GM19467 (cell line): ENCODE measurements around the gene FAM124B.
"Not testable (repeated sequence)": the region's sequence is repeated elsewhere in the genome, so short reads cannot be mapped to it uniquely, and the experiment has no call there.

Experiments used
- ATAC-seq: cut with Tn5 transposase; IDR thresholded peaks from one replicate; pipeline ENCODE4 v1.9.1; 2021; ENCODE audit warnings: mild to moderate bottlenecking, moderate library complexity; ENCODE audit not compliant: unreplicated experiment

FAM124B gene

DNA sequence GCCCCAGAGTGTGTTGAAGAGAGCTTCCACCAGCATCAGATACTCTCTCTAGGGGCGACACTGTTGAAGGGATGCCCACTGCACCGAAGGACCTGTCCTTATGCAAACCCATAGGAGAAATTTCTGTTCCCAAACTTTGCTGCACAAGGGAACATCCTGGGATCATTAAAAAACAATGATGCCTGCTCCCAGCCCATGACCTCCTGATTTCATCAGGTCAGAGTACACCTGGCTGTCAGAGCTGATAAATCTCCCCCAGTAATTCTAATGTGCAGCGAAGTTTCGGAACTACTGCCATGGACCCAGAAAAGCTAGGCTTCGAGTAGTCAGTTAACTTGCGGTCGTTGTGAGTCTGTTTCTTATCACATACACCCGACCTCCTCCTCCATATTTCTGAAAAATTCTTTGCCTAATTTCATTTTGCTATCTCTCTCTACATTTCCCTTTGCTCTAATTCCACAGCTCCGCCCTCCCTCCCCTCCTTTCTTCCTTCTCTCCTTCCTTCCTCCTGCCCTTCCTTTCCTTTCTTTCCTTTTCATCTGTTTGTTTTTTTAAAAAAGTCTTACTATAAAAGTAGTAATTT is 18.8 kb downstream of the FAM124B start:
- no peak for ATAC-seq

DNA sequence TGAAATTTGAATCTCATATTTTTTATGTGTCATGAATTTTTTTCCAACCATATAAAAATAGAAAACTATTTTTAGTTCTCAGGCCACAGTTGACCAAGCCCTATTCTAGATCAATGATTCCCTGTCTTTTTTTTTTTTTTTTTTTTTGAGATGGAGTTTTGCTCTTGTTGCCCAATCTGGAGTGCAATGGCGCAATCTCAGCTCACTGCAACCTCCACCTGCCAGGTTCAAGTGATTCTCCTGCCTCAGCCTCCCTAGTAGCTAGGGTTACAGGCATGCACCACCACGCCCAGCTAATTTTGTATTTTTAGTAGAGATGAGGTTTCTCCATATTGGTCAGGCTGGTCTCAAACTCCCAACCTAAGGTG is 19.6 kb downstream of the FAM124B start:
- not testable (repeated sequence) for ATAC-seq

DNA sequence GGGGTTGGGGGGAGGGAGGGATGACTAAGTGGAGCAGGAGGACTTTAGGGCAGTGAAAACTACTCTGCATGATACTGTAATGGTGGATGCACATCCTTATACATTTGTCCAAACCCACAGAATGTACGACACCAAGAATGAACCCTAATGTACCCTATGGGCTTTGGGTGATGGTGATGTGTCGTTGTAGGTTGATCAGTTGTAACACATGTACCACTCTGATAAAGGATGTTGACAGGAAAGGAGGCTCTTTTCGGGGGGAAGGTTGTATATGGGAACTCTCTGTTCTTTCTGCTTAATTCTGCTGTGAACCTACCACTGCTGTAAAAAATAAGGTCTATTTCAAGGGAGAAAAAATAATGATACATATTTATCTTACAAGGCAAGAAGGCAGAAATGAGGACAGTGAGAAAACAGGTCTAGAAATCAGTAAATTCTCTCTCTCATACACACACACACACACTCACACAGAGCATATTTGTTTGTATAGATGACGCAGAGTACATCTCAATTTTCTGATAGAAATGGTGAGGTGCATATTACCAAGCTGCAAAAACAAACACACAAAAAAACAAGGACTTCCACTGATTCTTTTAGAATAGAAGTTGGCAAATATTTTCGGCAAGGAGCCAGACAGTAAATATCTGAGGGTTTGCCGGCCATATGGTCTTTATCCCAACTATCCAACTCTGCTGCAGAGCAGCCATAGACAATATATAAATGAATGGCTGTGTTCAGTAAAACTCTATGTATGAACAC is 20.2 kb downstream of the FAM124B start:
- ATAC-seq = no peak

DNA sequence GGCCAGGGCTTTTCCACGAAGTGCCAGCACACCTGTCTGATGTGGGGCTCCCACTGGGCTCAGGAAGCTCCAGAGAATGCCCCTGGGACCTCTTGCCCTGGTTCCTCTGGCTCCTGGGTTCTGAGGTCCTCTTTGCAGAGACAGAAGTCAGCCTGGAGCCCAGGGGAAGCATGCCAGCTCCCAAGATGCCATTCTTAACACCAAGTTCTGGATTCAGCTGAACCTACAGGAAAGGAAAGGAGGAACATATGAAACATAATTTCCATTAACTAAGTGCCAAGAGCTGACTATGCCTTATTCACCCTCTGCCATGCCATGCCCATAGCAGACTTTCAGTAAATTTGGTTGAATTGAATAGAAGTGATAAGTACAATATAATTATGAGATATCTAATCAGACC is 21.9 kb downstream of the FAM124B start:
- ATAC-seq = no peak

DNA sequence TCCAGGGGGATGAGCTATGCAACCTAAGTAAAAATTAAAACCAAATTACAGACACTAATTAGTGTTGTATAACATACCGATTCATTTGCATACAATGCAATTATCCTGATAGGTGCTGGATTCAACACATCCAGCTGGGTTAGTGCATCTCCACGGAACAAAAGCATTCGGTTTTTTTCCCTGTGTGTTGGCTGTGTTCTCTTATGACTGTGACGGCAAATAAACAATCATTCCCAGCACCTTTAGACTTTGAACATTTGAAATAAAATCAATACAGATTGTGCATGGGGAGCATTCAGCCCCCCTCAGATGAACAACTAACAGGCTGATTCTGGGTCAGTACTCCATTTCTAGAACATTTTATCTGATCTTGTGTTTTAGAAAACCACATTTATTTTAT is 22.7 kb downstream of the FAM124B start:
- ATAC-seq = no peak

DNA sequence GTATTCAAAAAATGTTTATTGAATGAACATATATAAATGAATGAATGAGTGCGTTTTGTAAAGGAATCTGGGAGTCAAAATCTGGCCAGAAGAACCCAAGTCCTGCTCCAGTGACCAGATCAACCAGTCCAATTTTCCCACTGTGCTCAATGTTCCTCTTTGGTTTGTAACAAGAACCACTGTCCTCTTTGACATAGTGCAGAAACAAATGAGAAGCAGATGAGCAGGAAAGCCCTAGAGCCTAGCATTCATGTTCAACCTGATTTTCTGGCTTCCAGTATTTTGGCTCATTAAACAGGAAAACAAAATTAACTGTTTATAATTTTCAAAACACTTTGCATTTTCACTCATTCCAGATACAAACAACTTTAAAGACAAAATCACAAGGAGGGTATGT is 23.2 kb downstream of the FAM124B start:
- no peak for ATAC-seq

DNA sequence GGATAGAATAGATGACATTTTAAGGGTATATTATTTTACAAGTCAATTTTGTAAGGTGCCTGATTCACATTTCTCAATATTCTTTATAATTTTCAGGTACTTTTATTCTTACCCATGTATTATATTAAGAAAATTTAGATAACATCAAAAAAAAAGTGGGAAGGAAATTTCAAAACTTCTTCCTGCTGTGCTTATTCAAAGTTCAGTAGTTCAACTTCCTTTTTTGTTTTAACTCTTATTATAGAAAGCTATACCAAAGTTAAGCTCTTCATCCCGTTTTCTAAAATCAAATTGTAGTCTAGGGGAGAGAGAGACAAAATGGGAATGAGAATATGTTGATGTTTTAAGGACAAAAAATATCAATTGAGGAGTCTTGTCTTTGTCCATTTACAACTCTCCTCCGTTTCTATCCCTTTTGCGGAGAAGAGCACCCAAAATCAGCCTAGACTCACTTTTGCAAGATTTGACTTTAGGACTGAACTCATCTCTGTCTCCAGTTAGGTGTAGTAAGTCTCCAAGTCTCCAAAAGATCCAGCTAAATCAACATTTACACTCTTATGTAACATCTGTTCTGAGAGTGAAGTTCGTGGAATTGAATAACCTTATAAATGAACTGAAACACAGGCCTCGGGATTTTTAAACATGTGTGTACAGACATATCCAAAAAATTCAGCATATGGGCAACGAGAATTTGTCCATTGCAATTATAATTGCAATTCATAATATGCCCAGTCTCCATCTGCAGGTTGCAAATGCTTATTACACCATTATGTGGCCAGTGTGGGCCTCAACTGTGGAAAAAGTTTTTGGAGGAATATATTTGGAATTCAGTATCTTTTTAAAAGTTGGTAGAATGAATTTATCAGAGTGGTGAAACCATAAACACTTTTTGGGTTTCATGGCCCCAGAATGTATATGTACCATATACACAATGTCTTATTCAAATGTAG is 23.9 kb downstream of the FAM124B start:
- no peak for ATAC-seq

DNA sequence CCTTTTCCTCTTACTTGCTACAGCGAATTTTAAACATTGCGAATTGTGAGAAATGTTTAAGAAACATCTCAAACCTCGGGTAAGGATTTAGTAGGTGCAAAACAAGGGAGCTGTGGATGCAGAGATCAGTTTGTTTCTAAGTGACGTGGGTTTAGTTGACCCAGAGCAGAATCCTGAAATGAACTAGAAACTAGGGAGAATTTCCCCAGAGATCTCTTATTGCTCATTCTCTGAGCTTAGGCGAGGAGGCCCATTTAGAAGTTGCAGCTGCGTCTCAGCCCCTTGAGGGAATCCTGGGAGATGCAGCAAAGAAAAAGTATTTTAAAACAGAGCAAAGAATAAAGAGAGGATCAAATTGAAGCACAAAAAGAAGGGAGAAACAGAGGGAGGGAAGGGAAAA is 29.3 kb downstream of the FAM124B start:
- ATAC-seq = no peak

DNA sequence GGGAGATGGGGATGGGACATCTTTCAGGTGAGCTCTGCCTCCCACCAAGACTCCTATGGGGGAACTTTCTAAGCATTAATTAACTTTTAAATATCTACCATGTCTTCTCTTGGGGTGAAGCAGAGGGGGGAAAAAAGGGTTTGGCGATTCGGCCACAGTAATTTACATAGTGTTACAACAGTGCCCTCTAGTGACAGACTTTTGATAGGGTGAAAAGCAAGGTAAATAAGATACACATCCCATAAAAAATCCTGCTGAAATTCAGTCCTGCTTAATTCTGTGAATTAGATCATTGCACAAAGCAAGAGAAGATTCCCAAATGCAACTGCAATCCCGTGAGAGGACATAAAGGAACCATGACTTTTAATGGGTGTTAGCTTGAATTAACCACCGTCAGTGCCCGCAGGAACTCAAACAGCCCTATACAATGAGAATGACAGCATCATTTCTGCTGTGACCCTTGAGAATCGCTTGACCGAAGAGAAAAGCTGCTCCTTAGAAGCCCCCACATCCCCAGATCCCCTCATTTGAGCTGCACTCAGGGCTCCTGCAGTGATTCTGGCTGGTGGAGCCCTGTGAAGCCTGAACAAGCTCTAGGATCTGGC is 32.8 kb downstream of the FAM124B start:
- ATAC-seq = no peak

DNA sequence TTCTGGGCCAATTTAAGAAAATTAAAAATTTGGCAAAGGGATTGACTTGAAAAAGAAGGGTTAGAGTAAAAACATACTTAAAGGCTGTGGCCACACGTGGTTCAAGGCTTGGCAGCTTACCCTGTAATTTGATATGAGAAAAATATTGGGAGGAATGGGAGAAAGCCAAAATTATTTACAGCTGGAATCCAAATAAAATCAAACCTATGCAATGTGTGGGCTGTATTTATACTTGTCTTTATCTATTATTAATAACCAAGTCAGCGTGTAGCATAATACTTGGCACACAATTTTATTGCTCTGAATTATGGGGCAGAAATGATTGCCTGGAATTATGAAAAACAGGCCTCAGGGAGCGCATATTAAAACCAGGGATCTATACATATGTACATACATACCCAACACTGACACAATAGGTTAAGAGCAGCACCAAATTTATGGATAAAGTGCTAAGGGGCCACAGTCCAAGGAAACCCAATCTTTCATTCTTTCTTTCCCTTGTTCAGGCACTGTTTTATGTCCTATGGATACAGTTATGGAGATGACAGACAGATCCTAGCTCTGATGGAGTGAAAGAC is 35.6 kb downstream of the FAM124B start:
- ATAC-seq = no peak

DNA sequence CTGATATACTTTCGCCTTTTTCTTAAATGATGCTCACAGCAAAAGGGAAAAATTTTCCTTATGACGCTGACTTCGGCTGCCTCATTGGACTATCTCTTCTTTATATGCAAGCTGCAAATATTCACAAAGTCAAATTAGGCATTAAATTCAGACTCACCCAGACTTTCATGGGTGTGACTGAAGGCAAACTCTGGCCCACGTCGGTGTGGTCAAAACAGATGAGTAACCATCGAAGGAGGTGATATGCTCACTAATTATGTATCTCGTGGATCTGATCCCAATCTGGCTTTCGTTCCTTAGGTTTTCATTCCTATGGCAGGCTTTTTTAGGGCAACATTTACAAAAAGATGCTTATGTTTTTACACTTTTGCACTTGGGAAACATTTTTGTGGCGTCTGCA is 36.6 kb downstream of the FAM124B start:
- no peak for ATAC-seq

DNA sequence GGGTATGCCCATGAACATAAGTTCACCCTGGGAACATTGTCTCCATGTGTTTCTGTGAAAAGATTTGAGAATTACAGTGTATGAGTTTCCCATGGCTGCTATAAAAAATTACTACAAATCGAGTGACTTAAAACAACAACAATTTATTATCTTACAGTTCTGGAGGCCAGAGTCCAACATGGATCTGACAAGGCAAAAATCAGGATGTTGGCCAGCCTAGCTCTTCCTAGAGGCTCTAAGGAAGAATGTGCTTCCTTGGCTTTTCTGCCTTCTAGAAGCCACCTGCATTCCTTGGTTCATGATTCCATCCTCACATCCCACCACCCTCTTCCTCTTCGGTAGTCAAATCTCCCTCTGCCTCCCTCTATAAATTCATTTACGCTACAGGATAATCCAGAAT is 38.6 kb downstream of the FAM124B start:
- ATAC-seq = no peak

DNA sequence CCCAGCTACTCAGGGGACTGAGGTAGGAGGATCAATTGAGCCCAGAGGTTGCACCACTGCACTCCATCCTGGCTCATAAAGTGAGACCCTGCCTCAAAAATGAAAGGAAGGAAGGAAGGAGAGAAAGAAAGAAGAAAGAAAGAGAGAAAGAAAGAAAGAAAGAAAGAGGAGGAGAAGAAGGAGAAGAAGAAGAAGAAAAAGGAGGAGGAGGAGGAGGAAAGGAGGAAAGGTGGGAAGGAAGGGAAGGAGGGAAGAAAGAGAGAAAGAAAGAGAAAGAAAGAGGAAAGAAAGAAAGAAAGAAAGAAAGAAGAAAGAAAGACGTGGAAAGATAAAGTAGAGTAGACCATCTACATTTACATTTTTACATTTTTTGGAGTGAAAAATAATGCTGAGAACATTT is 39.8 kb downstream of the FAM124B start:
- no peak for ATAC-seq

DNA sequence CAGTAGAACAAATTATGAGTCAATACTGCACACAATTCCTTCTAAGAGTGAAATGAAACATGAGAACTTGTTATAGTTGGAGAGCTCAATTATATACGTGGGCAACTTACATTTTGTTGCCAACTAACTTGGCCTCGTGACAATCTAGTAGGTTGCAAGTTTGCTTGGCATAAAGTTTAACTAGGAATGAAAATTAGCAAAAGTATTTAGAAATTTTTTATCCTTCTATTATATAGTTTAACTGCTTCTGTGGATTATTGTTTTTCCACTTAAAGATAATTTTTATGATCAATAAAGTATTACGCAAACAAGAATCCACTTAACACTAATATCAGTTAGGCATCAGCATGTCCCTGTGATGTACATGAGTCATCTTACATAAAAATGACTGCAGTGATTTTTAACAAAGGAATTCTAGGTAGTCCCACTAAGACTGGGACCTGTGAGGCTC is 41.1 kb downstream of the FAM124B start:
- no peak for ATAC-seq

DNA sequence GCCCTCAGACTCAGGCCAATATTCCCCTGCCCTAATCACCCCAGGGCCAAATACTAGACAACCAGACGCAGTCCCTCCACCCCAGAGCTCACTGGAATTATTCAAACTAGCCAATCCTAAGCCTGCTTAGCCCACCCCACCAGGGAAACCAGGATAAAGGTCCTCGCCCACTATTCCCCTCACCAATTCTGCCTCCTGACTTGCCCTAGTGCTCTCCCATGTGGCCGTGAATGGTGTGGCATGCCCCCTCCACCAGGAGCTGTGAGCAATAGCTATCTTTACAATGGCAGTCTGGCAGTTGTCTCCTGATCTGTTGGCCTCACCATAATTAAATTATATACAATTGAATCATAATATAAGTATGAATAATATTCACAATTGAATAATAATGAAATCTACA is 42.3 kb downstream of the FAM124B start:
- no peak for ATAC-seq

DNA sequence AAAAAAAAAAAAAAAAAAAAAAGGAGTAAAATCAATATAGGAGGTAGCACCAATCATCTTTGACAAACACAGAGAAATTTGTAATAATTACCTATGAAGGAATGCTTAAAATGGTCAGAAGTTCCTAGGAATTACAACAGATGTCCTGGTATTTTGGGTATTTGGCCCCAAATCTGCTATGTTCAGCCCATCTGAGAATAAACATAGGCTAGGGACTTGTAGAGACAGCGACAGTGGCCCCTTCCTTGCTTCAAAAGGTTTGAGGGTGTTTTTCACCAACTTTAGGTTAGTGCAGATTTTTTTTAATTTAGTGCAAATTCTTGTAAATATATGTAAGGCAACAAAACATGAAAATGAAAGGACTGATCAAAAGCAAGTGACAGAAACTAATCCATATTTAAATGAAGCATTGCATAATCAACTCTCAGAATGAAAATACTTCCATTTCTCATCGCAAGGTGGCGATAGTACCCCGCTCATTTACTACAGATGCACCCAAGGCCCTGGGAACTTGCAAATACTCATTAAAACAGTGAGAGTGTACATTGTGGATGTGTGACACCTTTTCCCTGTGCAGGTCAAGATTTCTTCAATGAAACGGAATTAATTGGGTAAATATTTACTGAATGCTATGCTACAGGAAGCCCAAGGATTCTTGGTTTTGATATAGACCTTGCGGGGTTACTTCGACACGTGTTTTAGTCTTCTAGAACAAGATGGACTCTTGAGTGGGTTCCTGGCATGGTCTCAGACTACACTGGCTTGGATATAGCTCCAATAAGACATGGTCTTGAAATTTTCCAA is 44.6 kb downstream of the FAM124B start:
- ATAC-seq = peak; percentile 76

DNA sequence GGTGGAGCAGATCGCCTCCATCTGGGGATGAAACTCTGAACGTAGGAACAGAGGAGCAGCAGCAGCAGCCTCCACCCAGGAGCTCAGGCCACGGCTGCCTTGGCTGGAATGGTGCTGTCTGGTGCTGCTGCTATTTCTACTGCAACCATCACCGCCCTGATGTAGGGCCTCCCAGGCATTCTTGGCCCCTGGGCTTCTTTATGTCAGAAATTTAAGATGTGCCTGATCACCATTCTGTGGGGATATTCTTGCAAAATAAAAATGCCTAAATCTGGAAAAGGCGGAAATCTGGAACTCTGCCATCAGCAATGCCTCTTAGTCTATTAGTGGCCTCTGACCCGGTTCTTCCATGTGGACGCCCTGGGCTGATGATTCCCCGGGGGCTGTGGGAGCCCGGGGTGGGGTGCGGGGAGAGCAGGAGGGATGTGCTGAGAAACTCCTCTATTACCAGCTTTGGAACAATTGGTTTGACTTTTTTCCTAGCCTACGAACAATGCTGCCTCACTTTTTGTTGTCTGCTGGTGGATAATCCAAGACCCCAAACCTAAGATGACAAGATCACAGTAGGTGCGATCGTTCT is 47.2 kb downstream of the FAM124B start:
- no peak for ATAC-seq

DNA sequence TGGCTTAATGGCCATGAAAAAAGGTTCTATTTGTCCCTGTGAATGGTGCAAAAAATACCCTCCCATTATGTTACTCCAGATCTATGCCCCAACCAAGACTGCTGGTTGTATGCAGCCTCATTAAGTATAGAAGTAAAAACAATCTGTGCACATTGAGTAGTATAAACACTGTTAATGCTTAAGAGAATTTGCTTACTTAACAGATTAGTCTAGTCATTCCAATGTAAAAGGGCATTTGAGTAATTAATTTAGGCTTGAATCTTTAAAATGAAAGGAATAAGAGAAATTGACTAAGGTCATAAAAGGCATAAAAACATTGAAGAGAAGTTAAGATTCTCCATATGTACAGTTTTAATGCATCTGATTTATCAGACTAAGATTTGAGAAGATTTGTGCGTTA is 51.2 kb downstream of the FAM124B start:
- no peak for ATAC-seq

DNA sequence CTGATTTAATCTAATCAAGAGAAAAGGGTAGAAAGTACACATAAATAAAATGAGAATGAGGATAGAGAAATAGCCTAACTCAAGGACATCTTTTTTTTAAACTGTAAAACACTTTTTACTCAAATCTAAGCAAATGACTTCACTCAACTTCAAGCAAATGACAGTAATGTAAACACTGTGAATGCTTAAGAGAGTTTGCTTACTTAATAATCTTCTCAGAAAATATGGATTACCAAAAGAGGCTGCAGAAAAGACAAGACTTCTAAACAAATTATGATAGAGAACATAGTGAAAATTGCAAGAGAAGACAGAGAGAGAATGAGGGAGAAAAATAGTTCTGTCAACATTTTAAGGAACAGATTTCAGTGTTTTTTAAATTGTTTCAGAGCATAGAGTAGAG is 52.5 kb downstream of the FAM124B start:
- ATAC-seq = no peak
